ENCODE data around the gene GUCA1A. TPM values are rescaled to one million over a fixed set of nuclear protein-coding genes. Genes with fewer than 3 reads are reported as not detected.
A peak's percentile ranks its signal among the peaks of the same experiment; 100 is the strongest.

The GUCA1A gene
- polyA plus RNA-seq, 1 donor (not counting 4 experiments of a cell fraction or from before 2014, with no cell fraction given) = not detected

GRCh38 chr6:42221546-42221945 is 48.4 kb downstream of the GUCA1A start:
- Histone ChIP-seq H3K4me2 (ENCODE audit: control insufficient read depth, extremely low read depth, insufficient read depth, low read depth, low read length) (peak overlapping the region; percentile 55), H3K4me1 (ENCODE audit: control insufficient read depth, extremely low read depth, insufficient read depth, low read length) (peaks cover 50% of the 10 kb centered on the region), H2AFZ (ENCODE audit: control insufficient read depth, low read length) (peak overlapping the region; percentile 60), H3K36me3 (ENCODE audit: control insufficient read depth in 2 of 2, extremely low read depth in 1 of 2, insufficient read depth in 2 of 2, low read length in 2 of 2) (no peaks in the 10 kb centered on the region), H3K9me1 (ENCODE audit: control insufficient read depth, extremely low read depth, insufficient read depth, low read length) (no peaks in the 10 kb centered on the region), H3K79me2 (ENCODE audit: control insufficient read depth, insufficient read depth, low read length) (peaks cover 11% of the 10 kb centered on the region), H3K27ac (ENCODE audit: control insufficient read depth, insufficient read depth, low read length) (peak overlapping the region; percentile 75), H3K9ac (ENCODE audit: control insufficient read depth, extremely low read depth, insufficient read depth, low read length) (peak overlapping the region; percentile 1), H4K20me1 (ENCODE audit: control insufficient read depth, extremely low read depth, insufficient read depth, low read length) (no peaks in the 10 kb centered on the region), H3K9me3 (ENCODE audit: control insufficient read depth, low read depth, low read length) (no peaks in the 10 kb centered on the region), H3K27me3 (ENCODE audit: control insufficient read depth, extremely low read depth, insufficient read depth, low read length) (no peaks in the 10 kb centered on the region), H3K4me3 (ENCODE audit: control insufficient read depth in 2 of 3, extremely low read depth in 1 of 3, insufficient read depth in 2 of 3, low read depth in 1 of 3, low read length in 3 of 3) (no peak overlapping the region)
- DNase-seq (ENCODE audit: low read depth, low spot score) (no peak), FAIRE-seq (peak; percentile 87)
- dilution Hi-C loops (cut with MboI; ENCODE audit: extremely low pct_ligation_motif_present, low sequenced_read_pairs) = no loop called here
- TF ChIP-seq CTCF (optimal IDR thresholded peaks at IDR 0.05 in 1 of 3, IDR thresholded peaks at IDR 0.05 in 1 of 3, conservative IDR thresholded peaks at IDR 0.05 in 1 of 3; ENCODE audit: extremely low read depth in 1 of 3, insufficient read depth in 2 of 3, low read length in 3 of 3) (no peak), EZH2 (IDR thresholded peaks at IDR 0.05; ENCODE audit: low read length) (no peak)

- H3K79me2 ChIP-seq (ENCODE audit: control insufficient read depth, insufficient read depth, low read length) = peaks cover 2% of the 10 kb centered on the region
- no peak overlapping the region for H2AFZ ChIP-seq (ENCODE audit: control insufficient read depth, low read length)
- H3K9me3 ChIP-seq (ENCODE audit: control insufficient read depth, low read depth, low read length) = no peaks in the 10 kb centered on the region
- dilution Hi-C loops (cut with MboI; ENCODE audit: extremely low pct_ligation_motif_present, low sequenced_read_pairs) = no loop called here
- H3K9ac ChIP-seq (ENCODE audit: control insufficient read depth, extremely low read depth, insufficient read depth, low read length) = no peak overlapping the region
- FAIRE-seq (no peak), DNase-seq (ENCODE audit: low read depth, low spot score) (no peak)
- peaks cover 56% of the 10 kb centered on the region for H3K4me1 ChIP-seq (ENCODE audit: control insufficient read depth, extremely low read depth, insufficient read depth, low read length)
- no peaks in the 10 kb centered on the region for H4K20me1 ChIP-seq (ENCODE audit: control insufficient read depth, extremely low read depth, insufficient read depth, low read length)
- H3K36me3 ChIP-seq (ENCODE audit: control insufficient read depth in 2 of 2, extremely low read depth in 1 of 2, insufficient read depth in 2 of 2, low read length in 2 of 2) = peaks cover 0 to 2% of the 10 kb centered on the region in 2 experiments
- H3K9me1 ChIP-seq (ENCODE audit: control insufficient read depth, extremely low read depth, insufficient read depth, low read length) = no peaks in the 10 kb centered on the region
- no peak overlapping the region for H3K27ac ChIP-seq (ENCODE audit: control insufficient read depth, insufficient read depth, low read length)
- H3K4me3 ChIP-seq (ENCODE audit: control insufficient read depth in 2 of 3, extremely low read depth in 1 of 3, insufficient read depth in 2 of 3, low read depth in 1 of 3, low read length in 3 of 3) = no peak overlapping the region
- no peak for TF ChIP-seq CTCF (optimal IDR thresholded peaks at IDR 0.05 in 1 of 3, IDR thresholded peaks at IDR 0.05 in 1 of 3, conservative IDR thresholded peaks at IDR 0.05 in 1 of 3; ENCODE audit: extremely low read depth in 1 of 3, insufficient read depth in 2 of 3, low read length in 3 of 3)
- TF ChIP-seq EZH2 (IDR thresholded peaks at IDR 0.05; ENCODE audit: low read length) = no peak
- no peak overlapping the region for H3K4me2 ChIP-seq (ENCODE audit: control insufficient read depth, extremely low read depth, insufficient read depth, low read depth, low read length)
- no peaks in the 10 kb centered on the region for H3K27me3 ChIP-seq (ENCODE audit: control insufficient read depth, extremely low read depth, insufficient read depth, low read length)
Measured at GRCh38 chr6:42222448-42222847, 49.3 kb downstream of the GUCA1A start.

All from keratinocyte (primary cell).